Left renal pelvis (tissue), 4 donors: ENCODE data around the gene CTSS. TPM values are rescaled to one million over a fixed set of nuclear protein-coding genes. Genes with fewer than 3 reads are reported as not detected.
"Not testable (repeated sequence)": the region's sequence is repeated elsewhere in the genome, so short reads cannot be mapped to it uniquely, and the experiment has no call there.

Experiments
- DNase-seq, 4 donors: peaks; one replicate each; pipeline ENCODE4 v3.0.0-alpha.2; 2013; ENCODE audit warnings: low read depth in 4 of 4, low spot score in 3 of 4
- polyA plus RNA-seq, 4 donors: library from polyadenylated mRNA; unstranded; fragments of 120-200 nt; gene quantifications; one replicate each; pipeline ENCODE4 v1.2.1, GENCODE V29; 2013; ENCODE audit not compliant: insufficient read length in 4 of 4

CTSS gene
- polyA plus RNA-seq, result 10 to 100 TPM; 11.3 to 27.6 (median 14.9) TPM

DNA sequence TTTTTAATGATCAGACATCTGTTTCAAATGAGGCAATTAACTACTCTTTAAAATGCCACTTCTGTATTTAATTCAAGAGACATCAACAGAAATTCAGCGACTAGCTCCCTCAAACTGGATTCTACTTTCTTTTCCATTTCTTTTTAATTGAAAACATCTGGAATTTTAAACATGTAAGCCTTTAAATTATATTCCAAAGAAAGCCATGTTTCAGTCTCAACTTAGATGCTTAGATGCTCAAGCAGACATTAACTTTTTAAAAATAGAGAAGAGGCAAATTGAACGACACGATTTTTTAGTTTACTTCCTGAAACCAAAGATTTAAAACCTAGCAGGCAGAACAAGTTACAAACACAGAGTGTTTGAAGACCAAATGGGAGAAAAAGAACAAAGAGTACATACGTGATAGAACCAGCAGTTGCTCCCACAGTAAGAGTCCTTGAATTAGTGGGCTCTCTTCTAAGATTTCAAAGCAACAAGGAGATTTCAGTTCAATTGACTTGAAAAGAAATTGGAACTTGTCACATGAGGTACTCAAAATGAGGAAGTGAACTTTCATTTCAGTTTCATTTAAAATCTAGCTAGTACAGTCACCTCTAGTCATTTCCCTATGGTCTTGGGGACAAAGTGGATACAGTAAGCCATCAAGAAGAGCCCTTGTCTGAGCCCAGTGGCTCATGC is at the start of gene CTSS:
CTSS (minus strand) TSS at position 483 of the 681 bp plus-strand sequence. CDS start 1,015 bp downstream, outside the sequence.
- peak in 2 of 4 donors; percentile 1 to 10 for DNase-seq

DNA sequence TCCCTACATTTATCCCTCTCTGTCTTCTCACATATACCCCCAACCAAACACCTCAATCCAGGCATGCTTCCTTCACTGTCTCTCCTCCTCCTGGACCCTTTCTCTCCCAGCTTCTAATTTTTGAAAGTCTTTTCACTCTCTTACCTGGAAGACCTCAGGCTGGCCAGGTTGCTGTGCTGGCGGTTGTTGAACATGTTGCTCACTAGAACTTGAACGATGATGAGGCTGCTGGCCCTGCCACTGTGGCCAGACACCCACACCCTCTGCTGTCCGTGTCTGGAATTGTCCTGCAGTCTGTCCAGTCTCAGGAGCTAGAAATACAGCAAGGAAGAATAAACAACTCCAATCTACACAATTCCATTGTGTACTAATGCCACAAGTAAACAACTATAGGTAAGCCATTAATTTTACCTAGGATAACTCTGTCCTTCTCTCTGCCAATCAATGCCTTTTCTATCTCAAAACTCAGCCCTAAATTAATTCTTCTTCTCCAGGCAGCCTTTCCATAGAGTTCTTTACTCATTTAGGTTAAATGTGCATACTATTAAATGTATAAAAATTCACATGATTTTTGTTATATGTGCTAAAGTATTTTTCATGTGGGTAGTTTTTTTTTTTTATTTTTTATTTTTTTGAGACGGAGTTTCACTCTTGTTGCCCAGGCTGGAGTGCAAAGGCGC is 47.6 kb upstream of the CTSS start:
- peak in 1 of 4 donors; percentile 16 for DNase-seq

DNA sequence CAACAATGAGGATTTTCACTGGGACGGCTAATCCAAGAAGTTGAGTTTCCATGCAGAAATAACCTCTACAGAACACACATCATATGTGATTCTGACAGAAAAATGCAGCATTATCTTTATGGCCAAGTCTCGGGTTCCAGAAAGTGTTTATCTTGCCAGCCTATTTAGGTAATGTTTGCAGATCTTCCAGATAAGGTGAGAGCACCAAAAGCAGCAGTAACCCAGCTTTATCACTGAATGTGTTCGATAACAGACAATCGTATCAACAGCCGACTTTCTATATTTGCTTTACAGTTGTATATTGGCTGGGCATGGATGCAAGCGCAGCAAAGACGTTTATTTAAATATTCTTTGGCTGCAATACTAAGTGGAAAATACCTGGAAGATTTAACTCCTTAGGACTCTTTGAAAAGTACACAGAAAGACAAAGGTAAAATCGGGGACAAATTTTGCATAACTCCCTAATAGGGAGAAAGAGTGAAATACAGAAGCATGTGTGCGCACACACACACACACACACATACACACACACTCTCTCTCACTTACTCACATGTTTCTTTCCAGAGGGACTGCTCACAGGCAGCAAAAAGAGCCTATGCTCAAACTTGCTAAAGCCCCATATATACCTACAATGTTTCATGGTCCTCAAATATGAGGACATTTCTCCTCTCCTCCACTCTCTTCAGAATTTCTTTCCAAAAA is 45.5 kb upstream of the CTSS start:
- DNase-seq, result no peak

DNA sequence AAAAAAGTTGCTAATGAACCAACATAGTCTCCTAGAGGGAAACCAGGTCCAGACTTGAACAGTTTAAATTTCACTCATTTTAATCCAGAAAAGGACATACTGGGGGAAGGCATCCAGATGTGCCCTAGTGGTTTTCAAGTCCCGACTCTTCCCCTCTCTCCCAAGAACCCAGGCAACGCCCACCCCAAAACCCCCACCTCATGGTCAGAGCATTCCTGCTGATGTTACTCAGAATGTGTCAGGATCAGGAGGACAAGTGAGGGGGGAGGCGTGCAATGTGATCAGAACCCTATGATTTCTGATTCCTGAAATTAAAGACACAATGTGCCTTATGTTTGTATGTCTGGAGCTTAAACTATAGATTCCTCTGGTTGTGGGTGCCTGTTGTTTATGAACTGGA is 44.1 kb upstream of the CTSS start:
- DNase-seq, result no peak

DNA sequence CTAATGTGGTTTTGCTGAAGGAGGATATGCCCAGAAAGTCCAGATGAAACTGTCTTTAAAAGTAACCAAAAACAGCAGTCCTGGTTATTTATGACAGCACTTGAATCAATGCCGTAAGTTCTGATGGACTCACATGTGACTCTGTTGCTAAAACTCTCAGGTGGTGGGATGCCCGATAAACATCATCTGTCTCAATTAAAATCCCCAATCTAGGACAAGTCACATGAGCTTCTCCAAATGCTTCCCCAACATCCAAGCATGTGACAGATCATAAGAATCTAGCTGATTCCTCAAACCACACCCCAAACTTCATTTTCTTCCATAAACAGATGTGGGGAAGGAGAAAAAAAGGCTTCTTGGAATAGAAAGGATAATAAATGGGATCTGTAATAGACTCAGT is 43.3 kb upstream of the CTSS start:
- no peak for DNase-seq

DNA sequence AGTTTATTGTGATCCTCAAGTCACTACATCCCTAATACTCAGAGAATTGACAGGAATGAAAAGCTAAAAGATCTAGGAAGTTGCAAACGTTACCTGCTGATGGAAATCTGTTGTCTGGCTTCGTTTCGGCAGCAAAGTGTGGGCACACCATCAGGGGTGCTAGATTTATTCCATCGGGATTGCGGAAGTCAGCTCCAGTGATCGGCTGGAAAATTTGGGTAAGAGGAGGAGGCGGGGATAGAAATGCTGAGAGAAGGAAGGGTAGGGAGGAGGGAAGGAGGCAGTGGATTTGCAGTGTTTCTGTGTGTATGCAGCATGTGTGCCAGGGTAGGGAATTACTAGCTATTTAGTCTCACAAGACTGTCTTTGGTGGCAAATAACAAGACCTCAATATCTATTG is 42.5 kb upstream of the CTSS start, which contains the start of gene CTSK:
CTSK (minus strand) TSS at position 140 of the 400 bp plus-strand sequence. CDS start 1,455 bp downstream, outside the sequence.
- DNase-seq, result no peak

DNA sequence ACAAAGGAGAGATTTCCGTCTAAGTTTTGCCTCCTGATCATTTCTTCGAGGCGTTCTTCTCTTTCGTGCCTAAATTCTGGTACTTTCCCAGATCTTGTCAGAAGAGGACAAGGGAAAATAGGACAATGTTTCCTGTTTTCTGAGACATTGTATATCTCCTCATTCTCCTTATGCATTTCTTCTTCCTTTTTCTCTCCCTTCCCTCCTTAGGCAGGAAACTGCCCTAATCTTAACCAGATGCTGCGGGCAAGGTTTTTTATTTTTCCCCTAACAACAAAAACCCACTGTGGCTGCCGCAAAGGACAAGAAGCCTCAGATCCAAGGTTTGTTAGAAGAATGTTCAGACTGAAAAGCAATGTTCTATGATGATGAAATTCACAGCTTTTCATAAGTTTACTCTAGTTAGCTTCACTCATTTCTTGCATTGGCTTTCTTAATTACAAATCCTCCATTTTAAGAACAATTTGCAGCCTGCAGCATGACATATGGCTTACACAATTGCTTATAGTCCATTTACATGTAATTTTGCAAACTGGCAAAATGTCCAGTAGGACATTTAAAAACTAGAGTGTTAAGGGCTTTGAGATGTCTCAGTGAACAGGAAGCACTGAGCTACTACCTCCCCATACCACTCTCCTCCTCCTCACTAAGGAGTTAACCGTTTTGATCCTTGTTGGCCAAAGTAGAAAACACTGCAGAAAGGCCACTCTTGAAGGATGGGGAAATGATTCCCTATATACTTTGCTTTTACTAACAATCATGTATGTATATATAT is 41.9 kb upstream of the CTSS start:
- DNase-seq, result no peak

DNA sequence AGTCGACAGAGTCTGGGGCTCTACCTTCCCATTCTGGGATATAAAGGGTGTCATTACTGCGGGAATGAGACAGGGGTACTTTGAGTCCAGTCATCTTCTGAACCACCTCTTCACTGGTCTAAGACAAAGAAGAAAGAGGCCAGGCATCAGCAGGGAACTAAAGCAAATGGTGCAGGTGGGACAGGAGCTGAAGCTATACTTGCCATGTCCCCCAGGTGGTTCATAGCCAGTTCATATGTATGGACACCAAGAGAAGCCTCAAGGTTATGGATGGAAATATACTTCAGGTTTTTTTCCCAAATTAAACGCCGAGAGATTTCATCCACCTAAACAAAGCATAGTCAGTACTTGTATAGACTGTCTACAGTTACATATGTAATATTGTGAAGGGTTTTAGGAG is 40.3 kb upstream of the CTSS start:
- DNase-seq, result no peak

DNA sequence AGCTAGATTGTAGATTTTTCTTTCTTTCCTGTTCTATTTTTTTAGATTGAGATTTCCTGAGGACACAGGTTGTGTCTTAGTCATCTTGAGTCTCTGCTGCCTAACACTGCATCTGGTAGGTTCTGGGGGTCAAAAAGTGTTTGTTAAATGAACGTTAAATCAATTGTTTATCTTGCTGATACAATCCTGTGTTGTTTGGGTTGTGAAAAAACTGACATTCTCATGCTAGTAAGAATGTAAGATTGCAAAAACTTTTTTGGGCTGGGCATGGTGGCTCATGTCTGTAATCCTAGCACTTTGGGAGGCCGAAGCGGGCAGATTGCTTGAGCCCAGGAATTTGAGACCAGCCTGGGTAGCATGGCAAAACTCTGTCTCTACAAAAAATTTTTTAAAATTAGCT is 39.1 kb upstream of the CTSS start:
- no peak for DNase-seq

DNA sequence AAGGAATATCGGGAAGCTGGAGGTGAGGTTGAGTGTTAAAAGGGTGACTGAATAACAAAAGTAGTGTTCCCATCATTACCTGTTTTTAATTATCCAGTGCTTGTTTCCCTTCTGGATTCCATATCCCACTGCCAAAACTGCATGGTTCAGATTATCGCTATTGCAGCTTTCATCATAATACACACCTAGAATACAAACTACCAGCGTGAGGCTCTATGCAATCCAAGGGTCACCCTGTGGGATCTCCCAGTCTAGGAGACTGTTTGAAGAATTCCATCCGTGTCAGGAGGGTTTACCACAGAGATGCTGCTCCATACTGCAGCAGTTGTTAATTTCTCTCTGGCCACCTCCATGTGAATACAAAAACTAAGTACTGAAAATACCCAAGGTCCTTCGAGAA is 33.5 kb upstream of the CTSS start:
- DNase-seq, result no peak

DNA sequence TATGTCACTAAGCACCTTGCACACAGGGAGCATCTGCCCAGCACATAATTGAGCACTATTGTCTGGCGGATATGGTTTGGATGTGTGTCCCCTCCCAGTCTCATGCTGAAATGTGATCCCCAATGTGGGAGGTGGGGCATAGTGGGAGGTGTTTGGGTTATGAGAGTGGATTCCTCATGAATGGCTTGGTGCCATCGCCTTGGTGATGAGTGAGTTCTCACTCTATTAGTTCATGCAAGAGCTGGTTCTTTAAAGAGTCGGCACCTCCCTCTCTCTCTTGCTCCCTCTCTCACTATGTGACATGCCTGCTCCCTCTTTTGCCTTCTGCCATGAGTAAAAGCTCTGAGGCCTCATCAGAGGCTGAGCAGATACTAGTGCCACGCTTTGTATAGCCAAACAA is 32.9 kb upstream of the CTSS start:
- peak in 1 of 4 donors; percentile 45 for DNase-seq

DNA sequence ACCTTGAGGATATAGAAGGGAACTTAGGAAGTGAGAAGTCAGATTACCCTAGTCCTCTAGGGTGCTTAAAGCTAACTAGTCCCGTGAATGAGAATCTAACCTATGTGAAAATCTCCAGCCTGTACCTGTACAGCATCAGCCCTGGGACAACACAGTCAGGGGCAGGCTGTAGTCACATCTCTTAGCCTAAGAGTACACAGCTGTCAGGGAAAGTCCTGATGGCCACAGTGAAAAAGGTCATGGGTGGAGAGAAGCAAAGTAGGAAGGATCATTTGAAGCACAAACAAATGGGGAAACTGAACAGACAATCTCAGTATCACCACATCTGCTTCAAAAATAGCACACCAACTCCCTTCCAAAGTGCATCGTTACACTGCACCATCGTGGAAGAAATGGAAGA is 30.8 kb upstream of the CTSS start:
- DNase-seq, result no peak

DNA sequence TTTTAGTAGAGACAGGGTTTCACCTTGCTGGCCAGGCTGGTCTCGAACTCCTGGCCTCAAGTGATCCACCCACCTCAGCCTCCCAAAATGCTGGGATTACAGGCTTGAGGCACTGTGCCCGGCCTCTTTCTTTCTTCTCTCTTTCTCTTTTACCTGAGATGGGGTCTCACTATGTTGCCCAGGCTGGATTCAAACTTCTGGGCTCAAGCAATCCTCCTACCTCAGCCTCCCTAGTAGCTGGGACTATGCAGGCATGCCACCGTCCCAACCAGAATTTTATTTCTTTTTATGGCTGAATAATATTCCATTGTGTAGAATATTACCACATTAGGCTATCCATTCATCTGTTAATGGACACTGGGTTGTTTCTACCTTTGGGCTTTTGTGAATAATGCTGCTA is 28.2 kb upstream of the CTSS start:
- not testable (repeated sequence) for DNase-seq

DNA sequence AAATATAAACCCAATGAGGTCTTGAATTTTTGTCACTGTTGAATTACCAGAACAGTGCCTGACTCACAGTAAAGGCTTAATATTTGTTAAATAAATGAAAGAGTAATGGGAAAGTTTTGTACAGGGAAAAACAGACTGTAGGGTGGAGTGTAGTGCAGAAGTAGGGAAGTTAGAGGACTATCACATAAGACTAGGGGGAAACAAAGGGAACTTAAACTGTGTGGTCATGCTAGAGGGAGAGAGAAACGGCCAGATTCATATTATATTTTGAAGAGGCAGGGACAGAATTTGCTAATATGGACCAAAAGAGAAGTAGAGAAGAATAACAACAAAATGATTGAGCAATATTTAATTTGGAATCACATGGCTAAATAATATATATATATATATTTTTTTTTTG is 27.6 kb upstream of the CTSS start:
- no peak for DNase-seq

DNA sequence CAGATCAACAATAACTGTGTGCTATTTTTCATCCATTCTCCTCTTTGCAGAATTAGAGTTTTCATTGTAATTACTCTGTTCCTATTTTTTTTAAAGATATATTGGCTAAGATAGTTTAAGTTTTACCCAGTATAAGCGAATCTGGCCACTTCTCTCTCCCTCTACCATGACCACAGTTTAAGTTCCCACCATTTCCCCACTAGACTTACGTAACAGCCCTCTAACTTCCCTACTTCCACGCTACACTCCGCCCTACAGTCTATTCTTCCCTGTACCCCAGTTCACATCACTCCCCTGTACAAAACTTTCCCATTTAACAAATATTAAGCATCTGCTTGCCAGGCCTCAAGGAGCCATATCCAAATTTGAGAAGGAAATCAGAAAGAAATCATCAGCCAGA is 26.0 kb upstream of the CTSS start:
- DNase-seq, result no peak

DNA sequence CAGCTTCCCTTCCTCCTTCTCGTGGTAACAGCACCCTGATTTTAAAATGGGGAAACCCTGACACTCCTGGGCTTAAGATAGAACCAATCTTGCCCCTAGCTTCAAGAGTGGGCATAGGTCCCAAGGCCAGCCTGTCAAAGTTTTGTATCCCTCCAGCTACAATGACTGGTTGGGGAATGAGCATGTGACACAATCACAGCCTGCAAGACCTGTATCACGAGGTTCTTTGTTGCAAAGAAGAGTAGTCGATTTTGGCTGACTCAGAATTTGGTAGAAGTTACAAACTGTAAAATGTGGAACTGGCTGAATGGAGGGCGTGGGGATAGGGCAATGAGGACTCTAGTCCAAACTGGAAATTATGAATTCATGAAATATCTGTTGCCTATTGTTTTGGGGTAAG is 23.8 kb upstream of the CTSS start:
- DNase-seq, result no peak

DNA sequence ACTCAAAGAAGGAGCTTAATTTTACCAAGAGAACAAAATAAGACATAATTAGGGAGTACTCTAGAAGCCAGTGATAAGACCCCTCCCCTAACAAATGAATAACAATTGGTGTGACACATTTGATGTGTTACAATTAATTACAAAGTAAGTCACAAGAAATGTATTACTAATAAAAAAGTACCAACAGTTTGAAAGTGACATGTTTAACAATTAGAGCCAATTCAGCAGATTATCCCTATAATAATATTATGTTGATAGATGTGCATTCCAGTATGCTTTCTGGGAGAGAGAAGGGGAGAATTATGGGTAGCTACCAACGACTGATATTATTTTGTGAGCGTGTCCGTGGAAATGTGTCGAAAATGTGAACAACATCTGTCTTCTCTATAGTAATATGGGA is 23.4 kb upstream of the CTSS start:
- no peak for DNase-seq

DNA sequence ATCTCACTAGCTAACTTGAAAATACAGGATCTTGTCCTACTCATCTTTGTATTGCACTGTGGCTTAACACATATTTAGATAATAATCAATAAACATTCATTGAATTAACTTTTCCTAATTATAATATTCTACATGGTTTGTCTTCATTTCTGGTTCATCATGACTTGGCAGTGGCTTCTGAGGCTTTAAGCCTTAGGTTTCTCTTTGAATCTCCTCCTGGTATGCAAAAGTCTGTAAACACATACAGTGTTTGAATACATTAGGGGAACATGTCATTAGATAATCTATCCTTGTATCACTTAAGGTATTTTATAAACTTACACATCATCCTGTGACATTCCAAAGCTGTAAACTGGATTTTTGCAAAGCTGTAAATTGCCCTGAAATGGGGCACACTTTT is 21.9 kb upstream of the CTSS start:
- DNase-seq, result no peak

DNA sequence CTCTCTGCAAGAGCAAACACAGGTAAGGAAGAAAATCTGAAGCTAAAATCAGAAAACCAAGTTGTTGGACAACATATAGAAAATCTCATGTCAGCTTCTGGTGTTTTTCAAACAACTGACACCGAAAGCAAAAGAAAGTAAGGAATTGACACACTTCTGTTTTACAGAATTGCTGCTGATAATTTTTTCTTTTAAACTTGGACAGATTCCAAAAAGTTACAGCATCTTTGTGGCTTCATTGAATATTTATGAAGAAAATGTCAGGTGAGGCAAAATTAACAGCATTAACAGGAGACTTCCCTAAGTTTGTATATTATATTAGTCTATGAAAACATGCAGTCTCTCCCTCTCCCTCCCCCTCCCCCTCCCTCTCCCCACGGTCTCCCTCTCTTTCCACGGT is 14.9 kb upstream of the CTSS start:
- DNase-seq, result no peak

DNA sequence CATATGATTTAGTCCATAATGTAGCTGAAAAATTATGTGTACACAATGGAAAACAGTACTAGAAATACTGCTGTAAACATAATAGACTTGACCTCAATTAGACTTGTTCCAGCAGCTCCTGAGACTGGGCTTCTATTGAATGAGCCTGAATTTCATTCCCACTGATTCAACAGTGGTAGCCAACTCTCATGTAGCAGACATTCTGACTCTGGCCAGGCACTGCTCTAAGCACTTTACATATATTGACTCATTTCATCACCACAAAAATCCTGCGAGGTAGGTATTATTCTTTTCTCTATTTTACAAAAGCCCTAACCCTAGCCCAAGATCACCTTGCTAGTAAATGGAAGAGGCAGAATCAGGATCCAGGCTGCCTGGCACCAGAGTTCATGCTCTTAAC is 12.8 kb upstream of the CTSS start:
- no peak for DNase-seq

DNA sequence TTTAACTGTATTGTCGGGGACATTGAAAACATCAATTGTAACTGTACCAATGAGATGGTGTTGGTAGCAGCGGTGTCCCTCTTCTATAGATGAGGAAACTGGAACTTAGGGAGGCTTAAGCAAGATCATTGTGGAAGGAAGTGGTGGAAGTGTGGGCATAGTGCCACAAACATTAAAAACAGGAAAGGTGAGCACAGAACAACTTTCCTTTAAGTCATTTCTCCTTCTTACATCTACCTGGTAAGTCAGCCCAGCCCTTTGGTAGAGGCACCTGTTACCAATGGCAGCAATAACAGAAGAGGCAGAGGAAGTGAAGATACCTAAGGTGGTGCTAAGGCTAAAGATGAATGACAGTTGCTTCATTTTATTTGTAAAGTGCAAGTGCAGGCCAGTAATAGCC is 12.0 kb upstream of the CTSS start:
- DNase-seq, result no peak
